ENCODE results near the gene ACADVL.

Gene ACADVL

DNA sequence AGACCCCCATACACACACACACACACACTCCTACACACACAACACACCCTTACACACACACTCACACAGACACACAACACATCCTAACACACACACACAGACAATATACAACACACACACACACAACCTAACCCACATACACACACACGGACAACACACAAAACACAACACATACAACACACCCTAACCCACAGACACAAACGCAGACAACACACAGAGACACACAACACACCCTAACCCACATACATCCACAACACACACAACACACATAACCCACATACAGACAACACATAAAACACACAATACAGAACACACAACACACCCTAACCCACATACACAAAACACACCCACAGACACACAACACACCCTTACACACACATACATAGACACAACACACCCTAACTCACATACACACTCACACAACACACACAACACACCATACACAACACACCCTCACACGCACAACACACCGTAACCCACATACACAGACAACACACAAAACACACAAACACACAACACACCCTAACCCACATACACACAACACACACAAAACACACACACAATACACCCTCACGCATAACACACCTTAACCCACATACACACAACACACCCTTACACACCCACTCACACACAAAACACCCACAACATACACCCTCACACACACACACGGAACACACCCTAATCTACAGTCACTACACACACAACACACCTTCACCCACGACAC is 45.0 kb upstream of the ACADVL start:
- no peak overlapping the region for H3K27ac ChIP-seq (replicated peaks; ENCODE audit: low read length)
- H4K8ac ChIP-seq (ENCODE audit: low read depth, low read length) = peak overlapping the region; percentile 88
- H2BK5ac ChIP-seq (ENCODE audit: low read length) = no peak overlapping the region
- H3K79me1 ChIP-seq (ENCODE audit: low read depth, low read length) = peaks cover 2% of the 10 kb centered on the region
- H3K27me3 ChIP-seq (ENCODE audit: control insufficient read depth in 3 of 3, insufficient read depth in 3 of 3, low read depth in 1 of 3, low read length in 3 of 3) = peaks cover 0 to 30% (median 0%) of the 10 kb centered on the region in 3 experiments
- H2BK120ac ChIP-seq (ENCODE audit: low read depth, low read length) = no peak overlapping the region
- H3K4me2 ChIP-seq (ENCODE audit: insufficient read depth, low read length, poor library complexity, severe bottlenecking) = peak overlapping the region; percentile 38
- H2AK5ac ChIP-seq (ENCODE audit: low read depth, low read length) = no peak overlapping the region
- no peak overlapping the region for H2AFZ ChIP-seq (ENCODE audit: low read length)
- H3K9ac ChIP-seq (ENCODE audit: low read depth, low read length, poor library complexity) = peak overlapping the region; percentile 65
- peaks cover 0 to 10% of the 10 kb centered on the region in 2 donors for H3K36me3 ChIP-seq (replicated peaks in 1 of 2; ENCODE audit: control insufficient read depth in 2 of 2, insufficient read depth in 2 of 2, low read length in 2 of 2)
- H3K4me1 ChIP-seq (ENCODE audit: control insufficient read depth in 2 of 2, insufficient read depth in 1 of 2, low read depth in 1 of 2, low read length in 2 of 2) = peaks cover 15% of the 10 kb centered on the region in 2 donors
- H3K18ac ChIP-seq (ENCODE audit: low read length) = peak overlapping the region; percentile 96
- no peak overlapping the region for H4K91ac ChIP-seq (ENCODE audit: low read depth, low read length, poor library complexity)
- H3K4me3 ChIP-seq (ENCODE audit: low read length in 2 of 2) = peak overlapping the region in 1 of 2 donors; percentile 11
- WGBS, 2 donors (ENCODE audit: extremely low coverage in 2 of 2, insufficient read length in 2 of 2, insufficient replicate concordance in 1 of 2) = 100% methylated on average over 2 to 7 of the region's 7 CpGs
- H2BK12ac ChIP-seq (ENCODE audit: low read length) = no peak overlapping the region
- peaks cover 0 to 10% of the 10 kb centered on the region in 2 donors for H3K9me3 ChIP-seq (replicated peaks in 1 of 2; ENCODE audit: control insufficient read depth in 2 of 2, insufficient read depth in 1 of 2, low read depth in 1 of 2, low read length in 2 of 2)
- H3K14ac ChIP-seq (ENCODE audit: low read length) = no peak overlapping the region
- no peak overlapping the region for H3K4ac ChIP-seq (ENCODE audit: low read length)
- H3K23ac ChIP-seq (ENCODE audit: low read depth, low read length, poor library complexity) = peak overlapping the region; percentile 2
- DNase-seq (ENCODE audit: low spot score) = no peak
- H2BK15ac ChIP-seq (ENCODE audit: low read length) = no peak overlapping the region

- no peak overlapping the region for H2BK120ac ChIP-seq (ENCODE audit: low read depth, low read length)
- no peak overlapping the region for H3K4me2 ChIP-seq (ENCODE audit: insufficient read depth, low read length, poor library complexity, severe bottlenecking)
- H2BK15ac ChIP-seq (ENCODE audit: low read length) = no peak overlapping the region
- H3K14ac ChIP-seq (ENCODE audit: low read length) = no peak overlapping the region
- no peak overlapping the region for H2BK5ac ChIP-seq (ENCODE audit: low read length)
- no peak for DNase-seq (ENCODE audit: low spot score)
- no peak overlapping the region for H4K91ac ChIP-seq (ENCODE audit: low read depth, low read length, poor library complexity)
- peak overlapping the region in 1 of 2 donors; percentile 61 for H3K4me3 ChIP-seq (ENCODE audit: low read length in 2 of 2)
- H2AK5ac ChIP-seq (ENCODE audit: low read depth, low read length) = no peak overlapping the region
- H3K4me1 ChIP-seq (ENCODE audit: control insufficient read depth in 2 of 2, insufficient read depth in 1 of 2, low read depth in 1 of 2, low read length in 2 of 2) = peaks cover 15% of the 10 kb centered on the region in 2 donors
- H3K79me1 ChIP-seq (ENCODE audit: low read depth, low read length) = peaks cover 2% of the 10 kb centered on the region
- H3K36me3 ChIP-seq (replicated peaks in 1 of 2; ENCODE audit: control insufficient read depth in 2 of 2, insufficient read depth in 2 of 2, low read length in 2 of 2) = peaks cover 0 to 10% of the 10 kb centered on the region in 2 donors
- peak overlapping the region; percentile 8 for H3K23ac ChIP-seq (ENCODE audit: low read depth, low read length, poor library complexity)
- 99 to 100% methylated on average over 3 to 5 of the region's 5 CpGs for WGBS, 2 donors (ENCODE audit: extremely low coverage in 2 of 2, insufficient read length in 2 of 2, insufficient replicate concordance in 1 of 2)
- H3K18ac ChIP-seq (ENCODE audit: low read length) = no peak overlapping the region
- H2BK12ac ChIP-seq (ENCODE audit: low read length) = no peak overlapping the region
- peaks cover 0 to 10% of the 10 kb centered on the region in 2 donors for H3K9me3 ChIP-seq (replicated peaks in 1 of 2; ENCODE audit: control insufficient read depth in 2 of 2, insufficient read depth in 1 of 2, low read depth in 1 of 2, low read length in 2 of 2)
- peaks cover 0 to 30% (median 0%) of the 10 kb centered on the region in 3 experiments for H3K27me3 ChIP-seq (ENCODE audit: control insufficient read depth in 3 of 3, insufficient read depth in 3 of 3, low read depth in 1 of 3, low read length in 3 of 3)
- peak overlapping the region; percentile 88 for H4K8ac ChIP-seq (ENCODE audit: low read depth, low read length)
- H3K4ac ChIP-seq (ENCODE audit: low read length) = no peak overlapping the region
- no peak overlapping the region for H2AFZ ChIP-seq (ENCODE audit: low read length)
- H3K9ac ChIP-seq (ENCODE audit: low read depth, low read length, poor library complexity) = peak overlapping the region; percentile 64
- H3K27ac ChIP-seq (replicated peaks; ENCODE audit: low read length) = no peak overlapping the region
These were observed 44.4 kb upstream of the ACADVL start for GRCh38 chr17:7175330-7175733.

DNA sequence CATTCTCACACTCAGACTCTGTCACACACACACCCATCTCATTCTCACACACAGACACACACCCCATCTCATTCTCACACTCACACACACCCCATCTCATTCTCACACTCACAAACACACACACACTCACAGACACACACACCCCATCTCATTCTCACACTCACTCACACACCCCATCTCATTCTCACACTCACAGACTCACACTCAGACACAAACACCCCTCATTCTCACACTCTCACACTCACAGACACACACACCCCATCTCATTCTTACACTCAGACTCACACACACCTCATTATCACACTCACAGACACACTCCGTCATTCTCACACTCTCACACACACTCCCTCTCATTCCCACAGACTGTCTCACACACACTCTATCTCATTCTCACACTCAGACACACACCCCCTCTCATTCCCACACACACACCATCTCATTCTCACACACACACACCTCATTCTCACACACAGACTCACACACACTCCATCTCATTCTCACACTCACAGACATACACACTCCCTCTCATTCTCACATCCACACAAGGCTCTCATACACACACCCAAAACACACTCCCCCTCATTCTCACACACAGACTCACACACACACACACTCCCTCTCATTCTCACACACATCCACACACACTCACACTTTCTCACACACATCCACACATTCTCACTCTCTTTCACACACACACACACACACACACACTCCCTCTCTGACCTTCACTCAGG is 43.5 kb upstream of the ACADVL start:
- Histone ChIP-seq H3K14ac (ENCODE audit: low read length) (peak overlapping the region; percentile 78), H3K27me3 (ENCODE audit: control insufficient read depth in 3 of 3, insufficient read depth in 3 of 3, low read depth in 1 of 3, low read length in 3 of 3) (peaks cover 0 to 30% (median 0%) of the 10 kb centered on the region in 3 experiments), H4K91ac (ENCODE audit: low read depth, low read length, poor library complexity) (no peak overlapping the region), H3K23ac (ENCODE audit: low read depth, low read length, poor library complexity) (peak overlapping the region; percentile 8), H3K4me2 (ENCODE audit: insufficient read depth, low read length, poor library complexity, severe bottlenecking) (peak overlapping the region; percentile 37), H2BK120ac (ENCODE audit: low read depth, low read length) (no peak overlapping the region), H3K4ac (ENCODE audit: low read length) (no peak overlapping the region), H3K9me3 (replicated peaks in 1 of 2; ENCODE audit: control insufficient read depth in 2 of 2, insufficient read depth in 1 of 2, low read depth in 1 of 2, low read length in 2 of 2) (peaks cover 0 to 10% of the 10 kb centered on the region in 2 donors), H3K27ac (replicated peaks; ENCODE audit: low read length) (no peak overlapping the region), H3K36me3 (replicated peaks in 1 of 2; ENCODE audit: control insufficient read depth in 2 of 2, insufficient read depth in 2 of 2, low read length in 2 of 2) (peaks cover 0 to 10% of the 10 kb centered on the region in 2 donors), H3K18ac (ENCODE audit: low read length) (peak overlapping the region; percentile 5), H3K79me1 (ENCODE audit: low read depth, low read length) (peaks cover 2% of the 10 kb centered on the region), H2BK12ac (ENCODE audit: low read length) (no peak overlapping the region), H2AK5ac (ENCODE audit: low read depth, low read length) (no peak overlapping the region), H3K9ac (ENCODE audit: low read depth, low read length, poor library complexity) (no peak overlapping the region), H3K4me3 (ENCODE audit: low read length in 2 of 2) (peak overlapping the region; percentile 57 to 61), H4K8ac (ENCODE audit: low read depth, low read length) (no peak overlapping the region), H2AFZ (ENCODE audit: low read length) (peak overlapping the region; percentile 96), H2BK15ac (ENCODE audit: low read length) (no peak overlapping the region), H3K4me1 (ENCODE audit: control insufficient read depth in 2 of 2, insufficient read depth in 1 of 2, low read depth in 1 of 2, low read length in 2 of 2) (peaks cover 15% of the 10 kb centered on the region in 2 donors), H2BK5ac (ENCODE audit: low read length) (no peak overlapping the region)
- WGBS, 2 donors (ENCODE audit: extremely low coverage in 2 of 2, insufficient read length in 2 of 2, insufficient replicate concordance in 1 of 2) = 100% methylated on average over 1 of the region's 1 CpG
- DNase-seq (ENCODE audit: low spot score) = no peak

GRCh38 chr17:7176841-7177190 is 42.9 kb upstream of the ACADVL start:
- peaks cover 0 to 10% of the 10 kb centered on the region in 2 donors for H3K36me3 ChIP-seq (replicated peaks in 1 of 2; ENCODE audit: control insufficient read depth in 2 of 2, insufficient read depth in 2 of 2, low read length in 2 of 2)
- H3K27me3 ChIP-seq (ENCODE audit: control insufficient read depth in 3 of 3, insufficient read depth in 3 of 3, low read depth in 1 of 3, low read length in 3 of 3) = peaks cover 0 to 30% (median 0%) of the 10 kb centered on the region in 3 experiments
- no peak overlapping the region for H4K91ac ChIP-seq (ENCODE audit: low read depth, low read length, poor library complexity)
- no peak overlapping the region for H2BK5ac ChIP-seq (ENCODE audit: low read length)
- peak overlapping the region; percentile 88 for H3K9ac ChIP-seq (ENCODE audit: low read depth, low read length, poor library complexity)
- peak overlapping the region; percentile 100 for H3K4me2 ChIP-seq (ENCODE audit: insufficient read depth, low read length, poor library complexity, severe bottlenecking)
- H3K27ac ChIP-seq (replicated peaks; ENCODE audit: low read length) = no peak overlapping the region
- H3K4me3 ChIP-seq (ENCODE audit: low read length in 2 of 2) = peak overlapping the region; percentile 61 to 79
- peak overlapping the region; percentile 31 for H2BK15ac ChIP-seq (ENCODE audit: low read length)
- no peak overlapping the region for H2AK5ac ChIP-seq (ENCODE audit: low read depth, low read length)
- H3K14ac ChIP-seq (ENCODE audit: low read length) = peak overlapping the region; percentile 94
- H3K9me3 ChIP-seq (replicated peaks in 1 of 2; ENCODE audit: control insufficient read depth in 2 of 2, insufficient read depth in 1 of 2, low read depth in 1 of 2, low read length in 2 of 2) = peaks cover 0 to 10% of the 10 kb centered on the region in 2 donors
- H3K4me1 ChIP-seq (ENCODE audit: control insufficient read depth in 2 of 2, insufficient read depth in 1 of 2, low read depth in 1 of 2, low read length in 2 of 2) = peaks cover 15% of the 10 kb centered on the region in 2 donors
- H2BK12ac ChIP-seq (ENCODE audit: low read length) = no peak overlapping the region
- DNase-seq (ENCODE audit: low spot score) = no peak
- H3K18ac ChIP-seq (ENCODE audit: low read length) = peak overlapping the region; percentile 94
- H4K8ac ChIP-seq (ENCODE audit: low read depth, low read length) = no peak overlapping the region
- H3K79me1 ChIP-seq (ENCODE audit: low read depth, low read length) = peaks cover 2% of the 10 kb centered on the region
- peak overlapping the region; percentile 96 for H2AFZ ChIP-seq (ENCODE audit: low read length)
- H2BK120ac ChIP-seq (ENCODE audit: low read depth, low read length) = no peak overlapping the region
- peak overlapping the region; percentile 52 for H3K23ac ChIP-seq (ENCODE audit: low read depth, low read length, poor library complexity)
- WGBS, 2 donors (ENCODE audit: extremely low coverage in 2 of 2, insufficient read length in 2 of 2, insufficient replicate concordance in 1 of 2) = no CpG with 5 or more reads among the region's 17 CpGs
- H3K4ac ChIP-seq (ENCODE audit: low read length) = no peak overlapping the region

All from neuronal stem cell (in vitro differentiated cells).